Inferior parietal cortex (tissue), 1 donor: Measurements from ENCODE around the gene WNT9A.
A peak's percentile ranks its signal among the peaks of the same experiment; 100 is the strongest.

Experiments used
- DNase-seq: peaks from one replicate; pipeline ENCODE4 v3.0.0-alpha.2; 2016; ENCODE audit errors: extremely low spot score

The WNT9A gene

DNA sequence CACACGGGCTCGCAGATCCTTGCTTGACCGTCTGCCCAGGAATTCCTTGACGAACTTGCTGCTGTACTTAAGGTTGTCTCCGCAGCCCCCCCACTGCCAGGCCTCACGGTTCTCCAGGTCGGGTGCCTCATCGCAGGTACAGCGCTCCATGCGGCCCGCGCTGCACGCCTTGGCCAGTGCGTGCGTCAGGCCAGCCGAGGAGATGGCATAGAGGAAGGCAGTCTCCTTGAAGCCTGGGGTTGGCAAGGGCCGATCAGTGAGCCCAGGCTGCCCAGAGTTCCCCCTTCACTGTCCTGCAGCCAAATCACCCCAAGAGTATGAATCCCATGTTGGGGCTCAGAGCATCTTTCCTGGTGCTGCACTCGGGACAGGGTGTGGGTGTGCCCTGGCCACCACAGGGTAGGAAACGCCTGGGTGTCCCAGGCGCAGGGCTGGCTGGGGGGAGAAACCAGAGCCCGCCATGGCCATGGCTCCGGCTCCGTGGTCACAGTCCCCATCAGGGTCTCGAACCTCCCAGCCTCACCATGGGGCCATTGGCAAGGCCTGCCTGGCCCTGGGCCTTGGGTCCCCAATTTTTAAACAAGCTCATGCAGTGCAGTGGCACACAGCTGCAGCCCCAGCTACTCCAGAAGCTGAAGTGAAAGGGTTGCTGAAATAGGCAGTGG is 23.4 kb downstream of the WNT9A start:
- no peak for DNase-seq

DNA sequence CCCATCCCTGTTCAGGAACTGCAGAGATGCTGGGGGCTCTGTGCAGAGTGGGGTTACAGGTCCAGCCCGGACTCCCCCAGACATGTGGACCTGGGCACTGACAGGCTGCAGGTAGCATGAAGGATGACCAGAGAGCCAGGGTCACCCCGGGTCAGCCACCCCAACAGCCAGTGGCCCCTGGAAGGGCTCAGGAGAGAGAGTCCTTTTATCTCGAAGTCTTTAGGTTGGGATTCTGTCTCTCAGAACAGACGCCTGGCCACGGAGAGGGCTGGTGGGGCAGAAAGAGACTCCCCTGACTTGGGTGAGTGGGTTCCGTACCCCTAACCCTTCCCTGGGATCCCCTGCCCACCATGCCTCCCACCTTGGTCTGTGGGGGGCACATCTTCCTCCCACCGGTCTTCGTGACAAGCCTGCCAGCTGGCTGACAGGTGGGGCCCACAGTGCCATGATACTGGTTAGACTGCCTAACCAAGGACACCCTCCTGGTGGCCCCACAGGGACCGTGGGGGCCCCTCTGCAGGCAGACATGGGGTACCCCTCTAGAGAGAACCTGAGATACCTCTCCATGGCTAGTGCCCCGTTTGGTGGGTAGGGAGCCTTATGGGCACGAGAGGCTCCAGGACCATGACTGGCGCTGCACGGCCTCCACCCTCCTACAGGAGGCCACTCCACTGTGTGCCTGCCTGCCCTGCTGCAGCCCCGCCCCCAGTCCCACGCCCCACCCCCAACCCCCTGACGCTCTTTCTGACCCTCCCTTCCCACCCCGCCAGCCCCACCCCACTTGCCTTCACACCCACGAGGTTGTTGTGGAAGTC is 24.2 kb downstream of the WNT9A start:
- no peak for DNase-seq

DNA sequence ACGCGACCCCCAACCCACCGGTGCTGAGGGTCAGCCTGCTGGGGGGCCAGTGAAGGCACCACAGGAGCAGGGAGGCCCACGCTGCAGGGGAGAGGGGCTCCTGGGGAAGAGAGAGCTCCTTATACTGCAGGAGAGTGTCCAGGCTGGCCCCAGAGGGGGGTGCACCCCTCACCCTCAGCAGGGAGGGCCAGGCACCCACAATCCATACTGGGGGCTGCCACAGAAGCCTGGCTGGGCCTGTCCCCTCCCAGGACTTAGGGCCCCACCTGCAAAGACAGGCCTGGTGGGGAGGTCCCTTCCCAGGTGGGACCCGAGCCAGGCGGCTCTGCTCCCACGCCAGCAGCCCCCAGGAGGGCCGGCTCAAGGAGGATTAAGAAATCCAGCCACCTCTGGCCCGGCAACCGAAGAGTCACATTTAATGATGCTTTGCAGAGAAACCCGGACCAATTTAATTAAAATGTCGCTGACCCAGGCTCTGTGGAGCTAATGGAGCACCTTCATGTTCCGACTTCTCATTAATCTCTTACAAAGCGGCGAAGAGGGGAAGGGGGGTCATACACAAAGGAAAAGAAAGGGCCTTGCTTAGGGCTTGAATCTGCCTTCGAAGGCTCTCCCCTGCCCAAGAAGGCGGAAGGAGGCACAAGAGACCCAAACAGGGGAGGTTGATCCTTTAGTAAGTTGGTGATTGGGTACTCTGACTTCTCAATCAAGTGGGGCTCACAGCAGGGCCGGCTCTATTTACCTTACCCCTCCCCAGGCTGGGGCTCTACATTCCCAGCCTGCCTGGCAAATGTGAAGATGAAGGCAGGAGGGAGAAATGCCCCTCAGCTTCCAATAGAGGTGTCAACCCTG is 25.0 kb downstream of the WNT9A start:
- no peak for DNase-seq

DNA sequence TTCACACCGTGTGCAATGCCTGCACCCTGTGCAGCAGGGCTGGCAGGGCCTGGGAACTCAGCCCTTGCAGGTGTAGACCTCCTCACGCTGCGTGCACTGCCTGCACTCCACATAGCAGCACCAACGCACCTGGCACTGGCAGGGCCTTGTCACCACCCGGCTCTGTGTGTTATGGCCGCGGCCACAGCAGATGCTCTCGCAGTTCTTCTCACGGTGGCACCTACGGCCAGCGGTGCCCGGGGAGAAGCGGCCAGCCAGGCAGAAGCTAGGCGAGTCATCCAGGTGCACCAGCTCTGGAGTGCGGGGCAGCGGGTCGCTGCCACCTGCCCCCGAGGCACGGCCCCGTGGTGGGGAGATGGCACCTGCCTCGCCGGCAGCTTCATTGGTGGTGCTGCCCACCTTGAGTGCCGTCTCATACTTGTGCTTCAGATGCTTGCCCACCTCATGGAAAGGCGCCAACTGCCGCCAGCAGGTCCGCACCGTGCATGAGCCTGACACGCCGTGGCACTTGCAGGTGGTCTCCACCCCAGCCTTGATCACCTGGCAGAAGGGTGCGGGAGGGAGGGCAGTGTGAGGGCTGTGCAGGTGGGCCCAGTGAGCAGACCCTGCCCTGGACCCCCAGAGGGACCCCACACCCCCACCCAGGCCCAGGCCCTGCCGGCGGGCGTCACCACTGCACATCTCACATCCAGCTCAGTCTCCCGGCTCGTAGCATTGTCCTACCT is 26.1 kb downstream of the WNT9A start:
- DNase-seq, result no peak

DNA sequence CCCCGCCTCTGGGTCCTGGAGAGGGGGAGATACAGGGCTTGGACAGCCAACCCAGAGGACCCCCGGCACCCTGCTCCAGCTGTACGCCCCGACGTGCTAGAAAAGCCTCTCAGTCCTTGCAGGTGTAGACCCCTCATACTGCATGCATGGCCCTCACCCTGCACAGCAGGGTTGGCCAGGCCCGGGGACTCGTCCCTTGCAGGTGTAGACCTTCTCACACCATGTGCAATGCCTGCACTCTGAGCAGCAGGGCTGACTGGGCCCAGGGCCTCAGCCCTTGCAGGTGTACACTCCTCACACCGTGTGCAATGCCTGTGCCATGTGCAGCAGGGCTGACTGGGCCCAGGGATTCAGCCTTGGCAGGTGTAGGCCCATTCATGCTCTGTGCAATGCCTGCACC is 26.8 kb downstream of the WNT9A start:
- no peak for DNase-seq

DNA sequence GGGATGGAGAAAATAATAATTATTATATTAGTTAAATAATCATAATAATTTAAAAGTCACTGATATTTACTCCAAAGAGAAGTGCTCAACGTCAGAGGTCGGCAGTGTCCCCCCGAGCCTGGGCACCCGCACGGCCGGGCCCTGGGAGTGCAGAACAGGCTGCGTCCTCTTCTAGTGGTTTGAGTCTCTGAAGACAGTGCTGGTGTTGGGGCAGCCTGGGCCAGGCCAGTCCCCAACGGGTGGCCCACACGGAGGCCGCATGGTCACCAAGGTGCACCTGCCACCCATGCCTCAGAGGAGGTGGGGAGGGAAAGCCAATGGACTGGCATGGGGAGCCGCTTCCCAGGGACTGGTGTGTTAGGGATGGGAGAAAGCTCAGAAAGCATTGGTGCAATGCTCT is 27.3 kb downstream of the WNT9A start:
- no peak for DNase-seq

DNA sequence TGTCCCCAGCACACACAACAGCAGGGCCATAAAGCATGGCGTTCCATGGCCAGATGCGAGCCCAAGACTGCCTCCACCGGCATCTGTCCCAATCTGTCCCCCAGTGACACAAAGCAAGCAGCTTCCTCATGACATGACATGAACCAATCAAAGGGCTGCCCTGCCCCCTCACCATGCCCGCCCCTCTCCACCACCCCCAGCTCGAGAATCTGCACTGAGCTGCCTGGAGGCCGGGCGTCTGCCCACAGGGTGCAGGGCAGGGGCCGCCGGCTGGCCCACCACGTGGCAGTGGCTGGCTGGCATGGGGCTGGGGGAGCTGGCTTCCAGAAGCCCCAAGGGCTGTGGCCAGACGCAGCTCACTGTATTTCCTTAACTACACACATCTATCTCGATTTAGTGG is 27.8 kb downstream of the WNT9A start:
- DNase-seq, result peak; percentile 25

DNA sequence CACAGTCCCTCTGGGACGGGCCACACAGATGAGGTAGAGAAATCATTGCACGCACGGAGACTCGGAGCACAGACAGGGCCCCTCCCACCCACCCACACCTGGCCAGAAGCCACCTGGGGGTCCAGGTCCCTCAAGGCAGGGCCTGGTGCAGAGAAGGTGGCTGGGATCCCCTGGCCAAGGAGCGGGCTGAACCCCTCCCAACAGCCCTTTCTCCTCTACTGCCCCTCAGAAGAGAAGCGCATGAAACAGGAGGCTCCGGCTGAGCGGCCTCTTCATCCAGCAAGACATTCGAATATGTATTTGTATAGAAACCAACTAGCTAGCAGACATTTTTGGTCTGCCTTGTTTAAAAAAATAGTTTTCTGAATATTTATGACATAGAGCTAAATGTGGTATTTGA is 29.0 kb downstream of the WNT9A start:
- DNase-seq, result no peak

DNA sequence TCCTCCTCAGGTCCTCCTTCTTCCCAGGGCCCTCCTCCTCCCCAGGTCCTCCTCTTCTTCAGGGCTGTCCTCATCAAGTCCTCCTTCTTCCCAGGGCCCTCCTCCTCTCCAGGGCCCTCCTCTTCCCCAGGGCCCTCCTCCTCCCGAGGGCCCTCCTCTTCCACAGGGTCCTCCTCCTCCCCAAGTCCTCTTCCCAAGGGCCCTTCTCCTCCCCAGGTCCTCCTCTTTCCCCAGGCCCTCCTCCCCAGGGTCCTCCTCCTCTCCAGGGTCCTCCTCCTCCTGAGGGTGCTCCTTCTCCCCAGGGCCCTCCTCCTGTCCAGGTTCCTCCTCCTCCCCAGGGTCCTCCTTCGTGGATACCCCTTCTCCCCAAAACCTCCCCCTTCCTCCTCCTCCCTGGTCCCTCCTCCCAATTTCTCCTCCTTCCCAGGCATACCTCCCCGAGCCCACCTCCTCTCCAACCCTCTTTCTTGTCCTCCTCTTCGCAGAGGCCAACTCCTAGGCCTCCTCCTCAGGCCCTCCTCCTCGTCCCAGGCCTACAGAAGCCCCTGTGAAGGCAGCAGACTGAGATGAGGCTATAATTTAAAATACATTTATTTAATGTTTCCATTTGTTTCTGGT is 29.5 kb downstream of the WNT9A start:
- no peak for DNase-seq

DNA sequence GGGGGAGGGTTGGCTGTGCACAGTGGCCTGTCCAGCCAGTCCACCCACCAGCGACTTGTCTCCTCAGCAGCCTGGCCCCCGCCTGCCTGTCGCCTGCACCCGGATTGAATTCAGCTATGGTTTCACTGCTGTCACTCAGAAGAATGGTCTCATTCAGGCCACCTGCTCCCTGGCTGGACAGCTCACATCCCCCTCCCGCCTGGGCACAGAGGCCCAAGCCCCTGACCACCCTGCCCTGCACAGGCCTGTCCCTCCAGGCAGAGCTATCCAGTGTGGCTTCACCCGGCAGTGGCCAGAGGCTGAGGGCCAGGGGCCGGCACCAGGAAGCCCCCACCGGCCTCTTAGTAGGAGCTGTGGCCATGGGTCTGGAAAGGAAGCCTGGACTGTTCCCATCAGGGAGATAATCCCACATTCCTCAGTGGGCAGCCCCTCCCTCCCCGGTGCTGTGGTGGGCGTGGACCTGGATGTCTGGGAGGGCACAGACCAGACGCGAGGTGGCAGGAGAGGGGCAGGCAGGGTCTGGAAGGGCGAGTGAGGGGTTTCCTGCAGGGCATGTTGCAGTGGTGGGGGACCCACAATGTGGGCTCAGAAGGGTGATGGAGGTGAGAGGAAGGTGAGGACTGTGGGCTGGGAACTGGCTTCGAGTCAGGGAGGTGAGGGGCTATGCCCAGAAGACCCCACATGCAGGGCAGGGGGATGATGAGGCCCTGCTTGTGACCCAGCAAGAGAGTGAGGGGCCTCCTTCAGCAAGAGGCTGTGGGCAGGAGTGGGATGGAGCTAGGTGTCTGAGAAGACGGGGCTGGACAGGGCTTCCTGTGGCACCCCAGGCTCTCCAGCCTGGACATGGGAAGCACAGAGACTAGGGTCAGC is 30.4 kb downstream of the WNT9A start:
- peak; percentile 40 for DNase-seq

DNA sequence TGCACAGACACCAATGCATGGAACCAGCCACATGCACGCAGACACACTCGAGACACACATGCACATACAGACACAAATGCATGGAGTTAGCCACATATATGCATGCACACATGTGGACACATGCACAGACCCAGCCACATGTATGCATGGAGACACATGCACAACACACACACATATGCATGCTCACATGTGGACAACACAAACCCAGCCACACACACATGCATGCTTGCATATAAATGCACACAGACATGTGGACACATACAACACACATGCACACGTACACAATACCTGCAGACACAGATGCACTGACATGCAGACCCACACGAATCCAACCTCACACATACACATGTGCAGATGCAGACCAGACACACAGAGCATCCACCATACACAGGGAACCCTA is 31.1 kb downstream of the WNT9A start:
- no peak for DNase-seq

DNA sequence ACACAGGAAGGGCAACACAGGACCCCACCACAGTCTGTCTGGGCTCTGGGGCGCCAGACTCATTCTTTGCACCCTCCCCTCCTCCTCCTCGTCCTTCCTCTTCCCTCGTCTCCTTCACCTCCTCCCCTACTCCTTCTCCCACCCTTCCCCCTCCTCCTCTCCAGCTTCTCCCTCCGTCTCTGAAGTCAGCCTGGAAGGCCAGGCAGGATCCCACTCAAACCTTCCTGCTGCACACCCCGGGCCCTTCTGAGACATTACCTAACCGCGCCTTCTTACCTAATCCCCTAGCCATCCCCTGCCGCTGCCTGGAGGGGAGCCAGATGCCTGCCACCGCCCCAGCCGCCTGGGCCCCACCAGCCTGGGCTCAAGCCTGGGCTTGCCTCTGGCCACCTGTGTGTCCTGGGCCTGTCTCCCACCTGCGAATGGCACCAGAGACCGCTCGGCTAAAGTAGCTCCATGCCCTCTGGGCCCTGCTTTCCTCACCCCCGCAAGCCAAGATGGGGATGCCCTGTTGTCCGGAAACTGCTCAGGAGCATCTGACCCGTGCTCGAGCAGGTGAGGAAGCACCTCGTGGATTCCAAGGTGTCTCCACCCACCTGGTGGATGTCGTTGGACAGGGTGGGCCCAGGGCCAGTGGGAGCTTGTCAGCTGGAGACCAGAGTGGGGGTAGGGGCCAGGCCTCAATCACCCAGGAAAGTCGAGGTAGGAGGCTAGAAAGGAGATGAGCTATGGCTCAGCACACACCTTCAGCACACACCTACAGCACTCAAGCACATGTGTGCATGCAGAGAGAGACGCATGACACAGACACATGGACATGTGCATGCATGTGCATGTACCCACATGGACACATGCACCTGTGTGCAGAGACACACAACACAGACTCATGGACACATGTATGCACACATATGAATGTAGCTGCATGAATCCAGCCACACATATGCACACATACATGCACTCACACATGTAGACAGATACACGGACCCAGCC is 31.9 kb downstream of the WNT9A start:
- no peak for DNase-seq

DNA sequence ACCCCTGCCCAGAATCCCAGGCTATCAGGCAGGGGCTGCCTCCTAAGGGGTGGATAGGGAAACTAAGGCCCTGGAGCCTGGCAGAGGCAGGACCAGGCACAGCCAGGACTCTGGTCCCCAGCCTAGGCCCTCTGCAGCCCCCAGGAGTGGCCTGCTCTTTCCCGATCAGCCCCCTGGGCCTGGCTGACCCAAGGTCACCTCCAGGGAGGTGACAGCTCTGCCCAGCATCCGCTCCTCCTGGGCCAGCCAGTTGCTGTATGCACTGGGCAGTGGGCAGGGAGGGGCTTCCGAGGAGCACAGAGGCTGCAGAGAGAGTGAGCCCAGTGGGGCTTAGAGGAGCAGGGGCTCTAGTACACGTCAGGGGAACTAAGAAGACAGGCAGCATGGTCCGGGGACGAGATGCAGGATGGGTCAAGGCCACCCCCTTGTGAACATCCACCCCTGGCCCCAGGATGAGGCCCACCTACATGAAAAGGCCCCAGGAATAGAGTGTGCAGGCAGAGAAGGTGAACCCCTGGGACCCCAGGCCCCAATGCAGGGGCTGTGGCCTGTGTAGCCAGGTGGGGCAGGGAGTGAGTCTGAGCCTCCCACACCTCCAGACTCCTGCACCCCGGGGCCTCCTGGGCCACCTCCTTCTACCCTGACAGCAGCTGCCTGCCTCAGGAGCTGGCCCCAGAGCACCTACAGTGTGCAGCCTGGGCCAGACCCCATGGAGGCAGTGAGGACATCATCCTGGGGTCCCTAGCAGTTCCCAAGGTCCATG is 32.8 kb downstream of the WNT9A start:
- no peak for DNase-seq

DNA sequence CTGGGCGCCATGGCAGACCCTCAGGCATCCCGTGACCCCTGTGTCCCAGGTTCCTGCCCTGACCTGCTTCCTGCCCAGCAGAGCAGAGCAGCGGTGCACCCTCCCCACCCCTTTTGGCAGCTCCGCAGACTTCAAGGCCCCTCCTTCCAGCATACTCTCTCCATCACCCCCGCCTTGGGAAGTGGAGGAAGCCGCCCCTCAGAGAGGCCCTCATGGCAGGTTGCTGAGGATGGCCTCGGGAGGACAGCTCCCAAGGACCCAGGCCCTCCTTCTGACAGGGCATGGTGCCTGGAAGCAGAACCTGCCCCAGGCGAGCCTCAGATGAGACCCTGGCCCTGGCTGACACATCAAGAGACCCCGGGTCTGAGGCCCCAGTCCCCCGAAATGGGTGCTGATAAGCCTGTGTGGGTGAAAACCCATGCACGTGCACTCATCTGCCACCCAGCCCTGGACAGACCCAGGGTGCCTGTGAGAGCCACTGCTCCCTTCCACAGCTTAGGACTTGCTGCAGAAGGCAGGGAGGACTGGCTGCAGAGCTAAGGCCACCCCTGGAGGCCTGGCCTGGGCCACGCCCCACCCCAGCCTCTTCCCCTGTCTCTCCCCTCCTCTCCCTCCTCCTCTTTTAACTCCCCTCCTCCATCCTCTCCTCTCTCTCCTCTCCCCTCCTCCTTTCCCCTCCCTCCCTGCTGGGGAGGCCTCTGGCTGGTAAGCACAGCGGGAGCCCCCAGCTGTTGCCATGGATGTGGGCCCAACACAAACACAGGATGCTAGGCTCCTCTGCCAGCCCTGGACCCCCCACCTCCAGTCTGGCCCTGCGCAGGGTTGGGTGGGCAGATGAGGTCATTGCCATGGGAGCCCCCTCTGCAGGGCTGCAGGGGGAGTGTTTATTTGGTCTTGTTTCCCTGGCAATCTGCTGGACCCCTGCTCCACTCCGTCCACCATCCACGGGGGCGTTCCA is 33.7 kb downstream of the WNT9A start:
- DNase-seq, result no peak

DNA sequence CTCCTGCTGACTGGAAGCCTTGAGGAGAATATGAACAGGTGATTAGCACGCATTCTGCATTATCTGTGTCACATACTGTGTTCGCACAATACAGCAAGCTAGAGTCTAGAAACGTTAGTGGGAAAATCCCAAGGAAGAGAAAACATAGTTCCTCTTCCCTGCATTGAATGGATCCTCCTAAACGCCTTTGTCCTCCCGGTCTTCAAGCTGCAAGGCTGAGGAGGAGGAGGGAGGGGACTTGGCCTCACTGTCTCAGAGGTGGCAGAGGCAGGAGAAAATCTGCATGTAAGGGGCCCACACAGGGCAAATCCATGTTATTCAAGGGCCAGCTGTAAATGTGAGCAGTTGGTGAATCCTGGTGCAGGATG is 34.4 kb downstream of the WNT9A start:
- DNase-seq, result no peak

DNA sequence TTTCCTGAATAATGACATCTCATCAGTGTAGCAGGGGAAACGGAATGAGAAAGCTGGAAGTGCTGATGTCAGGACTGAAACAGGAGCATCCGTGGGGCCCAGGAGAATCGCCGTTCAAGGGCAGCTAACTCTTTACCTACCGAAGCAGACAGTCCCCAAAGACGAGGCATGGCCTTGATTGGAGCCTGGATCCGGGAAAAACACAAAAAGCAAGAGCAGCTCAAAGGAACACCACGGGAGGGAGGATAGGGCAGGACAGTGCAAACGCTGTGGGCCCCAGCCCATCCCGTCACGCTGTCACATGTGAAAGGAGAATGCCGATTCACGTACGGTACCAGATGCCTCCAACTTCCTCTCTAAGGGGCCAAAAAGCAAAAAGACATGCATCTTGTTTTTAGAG is 34.9 kb downstream of the WNT9A start:
- no peak for DNase-seq

DNA sequence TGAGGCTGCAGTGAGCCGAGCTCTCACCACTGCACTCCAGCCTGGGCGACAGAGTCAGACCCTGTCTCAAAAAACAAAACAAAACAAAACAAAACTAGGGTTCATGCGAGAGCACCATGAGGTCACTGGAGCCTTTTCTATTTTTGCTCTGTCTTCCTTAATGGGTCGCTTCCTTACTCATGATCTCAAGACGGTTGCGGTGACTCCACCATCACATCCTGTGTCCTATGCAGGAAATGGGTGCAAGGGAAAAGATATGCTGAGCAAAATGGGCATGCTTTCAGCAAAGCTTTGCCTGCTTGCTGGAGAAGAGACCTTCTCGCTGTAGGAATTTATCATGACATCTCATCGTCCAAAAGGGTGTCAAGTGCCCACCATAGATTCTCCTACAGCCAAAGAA is 36.4 kb downstream of the WNT9A start:
- DNase-seq, result no peak
